ENCODE data around the gene FOXF2. TPM values are rescaled to one million over a fixed set of nuclear protein-coding genes. Genes with fewer than 3 reads are reported as not detected.
A peak's percentile ranks its signal among the peaks of the same experiment; 100 is the strongest.

The FOXF2 gene
- total RNA-seq, 1 experiment from 2014 or later, result not detected

DNA sequence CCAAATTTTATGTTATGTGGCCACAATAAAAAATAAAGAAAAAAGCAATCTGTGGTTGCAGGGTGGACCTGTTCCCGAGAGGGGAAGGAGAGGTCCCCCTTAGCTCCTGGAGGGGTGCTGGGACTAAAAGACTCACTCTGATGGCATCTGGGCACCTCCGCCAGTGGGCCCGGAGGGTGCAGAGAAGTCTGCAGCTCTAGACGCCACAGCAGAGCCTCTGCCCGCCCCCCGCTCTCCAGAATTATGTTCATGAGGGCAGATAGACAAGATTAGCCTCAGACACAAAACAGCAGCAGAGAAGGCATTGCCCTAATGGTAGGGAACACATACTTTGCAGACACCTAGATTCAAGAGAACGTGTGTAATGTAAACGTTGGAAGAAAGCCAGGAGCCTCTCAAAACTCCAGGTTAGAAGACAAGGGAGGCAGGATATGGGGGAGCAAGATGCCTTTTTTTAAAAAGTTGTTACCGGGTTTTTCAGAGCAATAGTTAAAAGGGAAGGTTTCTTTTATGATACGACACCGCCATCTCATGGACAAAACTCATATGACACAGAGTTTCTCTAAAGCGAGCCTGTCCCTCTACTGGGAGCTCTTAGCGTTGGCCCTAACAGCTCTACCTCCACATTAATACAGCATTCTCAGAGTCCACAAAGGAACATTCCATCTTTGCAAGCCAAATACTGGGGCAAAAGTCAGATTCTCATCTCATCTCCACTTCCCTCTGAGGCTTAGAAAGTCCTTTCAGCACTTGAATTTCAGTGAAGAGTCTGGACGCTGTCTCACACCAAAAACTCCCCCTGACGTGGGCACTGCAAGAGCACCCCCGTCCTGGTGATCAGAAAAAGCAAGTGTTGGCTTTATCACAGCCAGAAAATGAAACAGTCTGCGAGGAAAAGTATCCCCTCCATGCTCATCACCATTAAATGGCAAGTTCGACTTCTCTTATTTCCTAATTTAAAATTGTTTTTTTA, 47.2 kb downstream of the FOXF2 start:
- ChIA-PET CTCF (interaction anchor here (0.5 to 1.8 kb wide), 10 partner anchors 12 to 715 kb away, joined by 3 to 10 read pairs (median 5); no protein-coding TSS in a partner anchor), POLR2A (ENCODE audit: unreplicated experiment) (no interaction called here)
- Histone ChIP-seq H3K79me2 (ENCODE audit: low read length) (no peaks in the 10 kb centered on the region), H3F3A (ENCODE audit: low read length, unreplicated experiment) (no peaks in the 10 kb centered on the region), H3K4me3 (ENCODE audit: low read length) (no peak overlapping the region; the same call in 1 of the 2 replicates), H3K36me3 (ENCODE audit: low read depth, low read length) (no peaks in the 10 kb centered on the region), H3K9me2 (replicated peaks; ENCODE audit: low read length) (no peaks in the 10 kb centered on the region), H3K4me2 (ENCODE audit: low read length) (peak overlapping the region; percentile 57), H4K20me1 (ENCODE audit: low read length) (no peaks in the 10 kb centered on the region), H3K27ac (ENCODE audit: low read length) (no peak overlapping the region), H3K9ac (ENCODE audit: low read length) (no peak overlapping the region), H3K27me3 (ENCODE audit: low read length) (peaks cover 19% of the 10 kb centered on the region), H3K9me3 (ENCODE audit: low read length) (no peaks in the 10 kb centered on the region), H3K4me1 (ENCODE audit: insufficient read depth, low read length) (peaks cover 4% of the 10 kb centered on the region; the same call in 1 of the 2 replicates), H2AFZ (ENCODE audit: low read length) (0 out of 2 replicates have a peak overlapping the region, but pooled peaks have one; percentile 27)
- TF ChIP-seq, protein P1, sequence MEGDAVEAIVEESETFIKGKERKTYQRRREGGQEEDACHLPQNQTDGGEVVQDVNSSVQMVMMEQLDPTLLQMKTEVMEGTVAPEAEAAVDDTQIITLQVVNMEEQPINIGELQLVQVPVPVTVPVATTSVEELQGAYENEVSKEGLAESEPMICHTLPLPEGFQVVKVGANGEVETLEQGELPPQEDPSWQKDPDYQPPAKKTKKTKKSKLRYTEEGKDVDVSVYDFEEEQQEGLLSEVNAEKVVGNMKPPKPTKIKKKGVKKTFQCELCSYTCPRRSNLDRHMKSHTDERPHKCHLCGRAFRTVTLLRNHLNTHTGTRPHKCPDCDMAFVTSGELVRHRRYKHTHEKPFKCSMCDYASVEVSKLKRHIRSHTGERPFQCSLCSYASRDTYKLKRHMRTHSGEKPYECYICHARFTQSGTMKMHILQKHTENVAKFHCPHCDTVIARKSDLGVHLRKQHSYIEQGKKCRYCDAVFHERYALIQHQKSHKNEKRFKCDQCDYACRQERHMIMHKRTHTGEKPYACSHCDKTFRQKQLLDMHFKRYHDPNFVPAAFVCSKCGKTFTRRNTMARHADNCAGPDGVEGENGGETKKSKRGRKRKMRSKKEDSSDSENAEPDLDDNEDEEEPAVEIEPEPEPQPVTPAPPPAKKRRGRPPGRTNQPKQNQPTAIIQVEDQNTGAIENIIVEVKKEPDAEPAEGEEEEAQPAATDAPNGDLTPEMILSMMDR (conservative IDR thresholded peaks at IDR 0.05; ENCODE audit: low read depth, low read length), result peak; percentile 88
- TF ChIP-seq EZH2phosphoT487 (IDR thresholded peaks at IDR 0.05; ENCODE audit: borderline replicate concordance, low read length), result no peak
- no TSS peak for BruUV-seq (replicated peaks)
- intact Hi-C loops (cut with micrococcal nuclease), result loop anchor here (1.0 to 2.0 kb wide), 2 partner anchors 640 to 714 kb away; no protein-coding TSS in a partner anchor
- DNase-seq (peak; percentile 92), ATAC-seq (peak; percentile 93)

DNA sequence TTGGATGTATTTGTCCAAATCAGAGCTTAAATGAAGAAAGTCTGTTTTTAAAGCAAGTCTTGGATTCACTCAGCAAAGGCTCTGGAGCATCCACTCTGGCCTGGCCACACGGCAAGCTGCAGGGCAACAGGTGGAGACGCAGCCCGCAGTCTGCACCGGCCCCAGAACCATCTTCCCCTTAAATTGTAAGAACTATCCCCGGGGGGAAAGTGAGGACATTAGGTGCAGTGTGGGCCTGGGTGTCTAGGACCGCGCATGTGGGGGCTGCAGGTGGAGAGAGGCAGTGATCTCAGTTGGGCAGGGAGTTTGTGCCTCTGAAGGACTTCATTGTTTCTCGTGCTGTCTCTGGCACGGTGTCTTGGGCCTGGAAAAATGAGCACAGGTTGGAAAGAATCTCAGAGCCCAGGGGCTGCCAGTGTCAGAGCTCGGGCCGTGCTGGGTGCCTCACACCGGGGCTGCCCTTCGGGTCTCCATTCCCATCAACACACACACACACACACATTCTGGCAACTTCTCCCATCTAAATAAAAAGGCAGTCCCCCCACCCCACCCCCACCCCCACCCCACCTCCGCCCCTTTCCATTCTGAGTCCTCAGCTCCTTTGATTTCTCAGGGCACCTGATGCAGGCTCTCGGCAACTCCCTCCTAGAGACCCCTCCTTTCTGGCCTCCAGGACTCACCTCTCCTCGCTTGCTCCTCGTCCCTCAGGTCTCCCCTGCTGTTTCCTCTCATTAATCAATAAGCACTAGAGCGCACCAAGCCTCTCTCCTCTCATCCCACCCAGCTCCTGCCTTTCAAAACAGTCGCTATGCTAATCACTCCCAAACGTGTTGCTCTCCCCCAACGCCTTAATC, 48.4 kb downstream of the FOXF2 start:
- no peak for TF ChIP-seq EZH2 (IDR thresholded peaks at IDR 0.05; ENCODE audit: low read length, unreplicated experiment)
- TF ChIP-seq, protein P1 (conservative IDR thresholded peaks at IDR 0.05; ENCODE audit: low read depth, low read length), result no peak
- no peak for TF ChIP-seq EZH2phosphoT487 (IDR thresholded peaks at IDR 0.05; ENCODE audit: borderline replicate concordance, low read length)
- no peaks in the 10 kb centered on the region for H3F3A ChIP-seq (ENCODE audit: low read length, unreplicated experiment)
- no peak overlapping the region for H2AFZ ChIP-seq (ENCODE audit: low read length)
- H4K20me1 ChIP-seq (ENCODE audit: low read length), result no peaks in the 10 kb centered on the region
- H3K36me3 ChIP-seq (ENCODE audit: low read depth, low read length), result no peaks in the 10 kb centered on the region
- peaks cover 23% of the 10 kb centered on the region for H3K27me3 ChIP-seq (ENCODE audit: low read length)
- no peak overlapping the region for H3K27ac ChIP-seq (ENCODE audit: low read length)
- no peak overlapping the region for H3K4me2 ChIP-seq (ENCODE audit: low read length)
- no peak for DNase-seq
- BruUV-seq (replicated peaks), result no TSS peak
- H3K79me2 ChIP-seq (ENCODE audit: low read length), result no peaks in the 10 kb centered on the region
- no peak overlapping the region for H3K9ac ChIP-seq (ENCODE audit: low read length)
- intact Hi-C loops (cut with micrococcal nuclease), result loop anchor here (2.0 kb wide), 1 partner anchor 641 kb away; no protein-coding TSS in a partner anchor
- ATAC-seq, result no peak
- no peaks in the 10 kb centered on the region for H3K9me3 ChIP-seq (ENCODE audit: low read length)
- H3K9me2 ChIP-seq (replicated peaks; ENCODE audit: low read length), result no peaks in the 10 kb centered on the region
- peaks cover 4% of the 10 kb centered on the region; the same call in 1 of the 2 replicates for H3K4me1 ChIP-seq (ENCODE audit: insufficient read depth, low read length)
- ChIA-PET CTCF (interaction anchor here (1.8 kb wide), 1 partner anchor 40 kb away, joined by 7 read pairs; no protein-coding TSS in a partner anchor), POLR2A (ENCODE audit: unreplicated experiment) (no interaction called here)
- no peak overlapping the region for H3K4me3 ChIP-seq (ENCODE audit: low read length)
